ENCODE data around the gene ASF1A.

The ASF1A gene

GRCh38 chr6:118869350-118869749, 24.6 kb upstream of the ASF1A start:
- Histone ChIP-seq H3K4me3 (ENCODE audit: low read length) (no peak overlapping the region), H3K9ac (ENCODE audit: low read length) (no peak overlapping the region), H3K27me3 (ENCODE audit: control insufficient read depth, insufficient read depth, low read length) (no peaks in the 10 kb centered on the region), H3K36me3 (ENCODE audit: control insufficient read depth, insufficient read depth, low read length) (no peaks in the 10 kb centered on the region), H3K4me1 (ENCODE audit: control insufficient read depth, insufficient read depth, low read length) (peaks cover 6% of the 10 kb centered on the region), H3K9me3 (ENCODE audit: control insufficient read depth, low read length) (no peaks in the 10 kb centered on the region)

GRCh38 chr6:118869894-118870589, 23.9 kb upstream of the ASF1A start:
- H3K9me3 ChIP-seq (ENCODE audit: control insufficient read depth, low read length), result no peaks in the 10 kb centered on the region
- H3K4me3 ChIP-seq (ENCODE audit: low read length), result no peak overlapping the region
- H3K27me3 ChIP-seq (ENCODE audit: control insufficient read depth, insufficient read depth, low read length), result no peaks in the 10 kb centered on the region
- no peaks in the 10 kb centered on the region for H3K4me1 ChIP-seq (ENCODE audit: control insufficient read depth, insufficient read depth, low read length)
- no peaks in the 10 kb centered on the region for H3K36me3 ChIP-seq (ENCODE audit: control insufficient read depth, insufficient read depth, low read length)
- no peak overlapping the region for H3K9ac ChIP-seq (ENCODE audit: low read length)

DNA sequence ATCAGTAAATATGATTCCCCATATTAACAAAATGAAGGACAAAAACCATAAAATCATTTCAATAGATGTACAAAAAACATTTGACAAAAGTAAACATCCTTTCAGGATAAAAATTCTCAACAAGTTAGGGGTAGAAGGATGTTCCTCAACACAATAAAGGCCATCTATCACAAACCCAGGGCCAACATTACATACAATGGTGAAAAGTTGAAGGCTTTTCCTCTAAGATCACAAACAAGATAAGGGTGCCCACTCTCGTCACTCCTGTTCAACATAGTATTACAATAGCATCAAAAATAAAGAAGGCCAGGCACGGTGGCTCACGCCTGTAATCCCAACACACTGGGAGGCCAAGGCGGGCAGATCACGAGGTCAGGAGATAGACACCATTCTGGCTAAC, 22.6 kb upstream of the ASF1A start:
- H3K9me3 ChIP-seq (ENCODE audit: control insufficient read depth, low read length), result no peaks in the 10 kb centered on the region
- no peaks in the 10 kb centered on the region for H3K4me1 ChIP-seq (ENCODE audit: control insufficient read depth, insufficient read depth, low read length)
- H3K9ac ChIP-seq (ENCODE audit: low read length), result no peak overlapping the region
- no peak overlapping the region for H3K4me3 ChIP-seq (ENCODE audit: low read length)
- no peaks in the 10 kb centered on the region for H3K36me3 ChIP-seq (ENCODE audit: control insufficient read depth, insufficient read depth, low read length)
- H3K27me3 ChIP-seq (ENCODE audit: control insufficient read depth, insufficient read depth, low read length), result no peaks in the 10 kb centered on the region

DNA sequence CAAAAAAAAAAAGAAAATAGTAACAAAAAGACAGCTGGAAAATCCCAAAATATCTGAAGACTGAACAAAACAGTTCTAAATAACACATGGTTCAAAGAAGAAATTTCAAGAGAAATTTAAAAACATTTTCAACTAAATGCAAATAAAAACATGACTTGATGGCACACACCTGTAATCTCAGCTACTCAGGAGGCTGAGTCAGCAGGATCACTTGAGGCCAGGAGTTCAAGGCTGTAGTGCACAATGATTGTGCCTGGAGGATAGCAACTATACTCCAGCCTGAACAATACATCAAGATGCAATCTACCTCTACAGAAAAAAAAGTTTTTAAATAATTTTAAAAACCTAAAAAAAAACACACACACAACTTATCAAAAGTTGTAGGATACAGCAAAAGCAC, 21.6 kb upstream of the ASF1A start:
- no peaks in the 10 kb centered on the region for H3K4me1 ChIP-seq (ENCODE audit: control insufficient read depth, insufficient read depth, low read length)
- no peak overlapping the region for H3K4me3 ChIP-seq (ENCODE audit: low read length)
- H3K9ac ChIP-seq (ENCODE audit: low read length), result no peak overlapping the region
- no peaks in the 10 kb centered on the region for H3K9me3 ChIP-seq (ENCODE audit: control insufficient read depth, low read length)
- no peaks in the 10 kb centered on the region for H3K36me3 ChIP-seq (ENCODE audit: control insufficient read depth, insufficient read depth, low read length)
- H3K27me3 ChIP-seq (ENCODE audit: control insufficient read depth, insufficient read depth, low read length), result no peaks in the 10 kb centered on the region

DNA sequence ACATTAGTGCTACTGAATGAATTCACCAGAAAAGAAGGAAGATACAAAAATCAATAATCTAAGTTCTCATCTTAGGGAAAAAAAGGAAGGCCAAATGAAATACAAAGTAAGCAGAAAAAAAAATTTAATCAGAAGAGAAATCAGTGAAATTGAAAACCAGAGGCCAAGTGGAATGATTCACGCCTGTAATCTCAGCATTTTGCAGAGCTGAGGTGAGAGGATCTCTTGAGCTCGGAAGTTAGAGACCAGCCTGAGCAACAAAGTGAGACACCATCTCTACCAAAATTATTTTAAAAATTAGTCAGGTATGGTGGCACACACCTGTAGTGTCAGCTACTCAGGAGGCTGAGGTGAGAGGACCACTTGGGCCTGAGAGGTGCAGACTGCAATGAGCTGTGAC, 21.2 kb upstream of the ASF1A start:
- Histone ChIP-seq H3K9ac (ENCODE audit: low read length) (no peak overlapping the region), H3K4me3 (ENCODE audit: low read length) (no peak overlapping the region), H3K27me3 (ENCODE audit: control insufficient read depth, insufficient read depth, low read length) (no peaks in the 10 kb centered on the region), H3K9me3 (ENCODE audit: control insufficient read depth, low read length) (no peaks in the 10 kb centered on the region), H3K36me3 (ENCODE audit: control insufficient read depth, insufficient read depth, low read length) (no peaks in the 10 kb centered on the region), H3K4me1 (ENCODE audit: control insufficient read depth, insufficient read depth, low read length) (no peaks in the 10 kb centered on the region)

DNA sequence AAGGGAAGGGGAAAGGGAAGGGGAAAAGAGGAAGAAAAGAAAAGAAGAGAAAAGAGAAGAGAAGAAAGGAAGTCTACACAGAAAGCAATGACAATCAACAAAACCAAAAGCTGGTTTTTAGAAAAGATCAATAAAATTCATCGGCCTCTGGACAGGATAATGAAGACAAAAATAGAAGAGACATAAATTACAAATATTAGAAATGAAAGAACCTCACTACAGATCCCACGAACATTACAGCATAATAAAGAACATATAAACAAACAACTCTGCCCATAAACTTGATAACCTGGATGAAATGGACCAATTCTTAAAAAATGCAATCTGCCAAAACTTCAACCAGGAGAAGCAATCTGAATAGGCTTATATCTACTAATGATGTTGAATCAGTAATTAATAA, 20.7 kb upstream of the ASF1A start:
- Histone ChIP-seq H3K36me3 (ENCODE audit: control insufficient read depth, insufficient read depth, low read length) (no peaks in the 10 kb centered on the region), H3K4me3 (ENCODE audit: low read length) (no peak overlapping the region), H3K4me1 (ENCODE audit: control insufficient read depth, insufficient read depth, low read length) (no peaks in the 10 kb centered on the region), H3K9ac (ENCODE audit: low read length) (no peak overlapping the region), H3K9me3 (ENCODE audit: control insufficient read depth, low read length) (no peaks in the 10 kb centered on the region), H3K27me3 (ENCODE audit: control insufficient read depth, insufficient read depth, low read length) (no peaks in the 10 kb centered on the region)

GRCh38 chr6:118875672-118876071, 18.3 kb upstream of the ASF1A start:
- Histone ChIP-seq H3K9ac (ENCODE audit: low read length) (no peak overlapping the region), H3K27me3 (ENCODE audit: control insufficient read depth, insufficient read depth, low read length) (no peaks in the 10 kb centered on the region), H3K9me3 (ENCODE audit: control insufficient read depth, low read length) (no peaks in the 10 kb centered on the region), H3K4me1 (ENCODE audit: control insufficient read depth, insufficient read depth, low read length) (no peaks in the 10 kb centered on the region), H3K4me3 (ENCODE audit: low read length) (no peak overlapping the region), H3K36me3 (ENCODE audit: control insufficient read depth, insufficient read depth, low read length) (no peaks in the 10 kb centered on the region)

DNA sequence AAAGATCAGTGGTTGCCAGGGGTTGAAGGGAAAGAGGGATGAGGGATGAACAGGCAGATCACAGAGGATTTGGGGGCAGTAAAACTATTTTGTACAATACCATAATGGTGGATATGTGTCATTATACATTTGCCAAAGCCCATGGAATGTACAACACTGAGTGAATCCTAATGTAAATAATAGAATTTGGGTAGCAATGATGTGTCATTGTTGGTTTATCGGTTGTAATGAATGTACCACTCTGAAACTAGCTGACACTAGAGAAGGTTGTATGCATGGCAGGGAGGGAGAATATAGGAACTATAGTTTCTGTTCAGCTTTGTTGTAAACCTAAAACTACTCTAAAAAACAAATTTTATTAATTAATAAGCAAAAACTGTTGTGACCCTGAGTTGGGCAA, 17.8 kb upstream of the ASF1A start:
- no peaks in the 10 kb centered on the region for H3K36me3 ChIP-seq (ENCODE audit: control insufficient read depth, insufficient read depth, low read length)
- no peak overlapping the region for H3K4me3 ChIP-seq (ENCODE audit: low read length)
- no peak overlapping the region for H3K9ac ChIP-seq (ENCODE audit: low read length)
- H3K27me3 ChIP-seq (ENCODE audit: control insufficient read depth, insufficient read depth, low read length), result no peaks in the 10 kb centered on the region
- H3K4me1 ChIP-seq (ENCODE audit: control insufficient read depth, insufficient read depth, low read length), result peaks cover 2% of the 10 kb centered on the region
- no peaks in the 10 kb centered on the region for H3K9me3 ChIP-seq (ENCODE audit: control insufficient read depth, low read length)

- H3K9me3 ChIP-seq (ENCODE audit: control insufficient read depth, low read length), result no peaks in the 10 kb centered on the region
- H3K36me3 ChIP-seq (ENCODE audit: control insufficient read depth, insufficient read depth, low read length), result no peaks in the 10 kb centered on the region
- no peaks in the 10 kb centered on the region for H3K27me3 ChIP-seq (ENCODE audit: control insufficient read depth, insufficient read depth, low read length)
- H3K4me3 ChIP-seq (ENCODE audit: low read length), result no peak overlapping the region
- no peak overlapping the region for H3K9ac ChIP-seq (ENCODE audit: low read length)
- H3K4me1 ChIP-seq (ENCODE audit: control insufficient read depth, insufficient read depth, low read length), result peaks cover 8% of the 10 kb centered on the region
These were observed 17.1 kb upstream of the ASF1A start for GRCh38 chr6:118876814-118877213.

- Histone ChIP-seq H3K4me3 (ENCODE audit: low read length) (no peak overlapping the region), H3K9ac (ENCODE audit: low read length) (no peak overlapping the region), H3K36me3 (ENCODE audit: control insufficient read depth, insufficient read depth, low read length) (no peaks in the 10 kb centered on the region), H3K4me1 (ENCODE audit: control insufficient read depth, insufficient read depth, low read length) (peaks cover 15% of the 10 kb centered on the region), H3K27me3 (ENCODE audit: control insufficient read depth, insufficient read depth, low read length) (no peaks in the 10 kb centered on the region), H3K9me3 (ENCODE audit: control insufficient read depth, low read length) (no peaks in the 10 kb centered on the region)
These were observed 16.1 kb upstream of the ASF1A start for GRCh38 chr6:118877806-118878205.

- H3K27me3 ChIP-seq (ENCODE audit: control insufficient read depth, insufficient read depth, low read length), result no peaks in the 10 kb centered on the region
- H3K4me3 ChIP-seq (ENCODE audit: low read length), result no peak overlapping the region
- H3K4me1 ChIP-seq (ENCODE audit: control insufficient read depth, insufficient read depth, low read length), result peaks cover 15% of the 10 kb centered on the region
- no peak overlapping the region for H3K9ac ChIP-seq (ENCODE audit: low read length)
- H3K9me3 ChIP-seq (ENCODE audit: control insufficient read depth, low read length), result no peaks in the 10 kb centered on the region
- no peaks in the 10 kb centered on the region for H3K36me3 ChIP-seq (ENCODE audit: control insufficient read depth, insufficient read depth, low read length)
These were observed 12.3 kb upstream of the ASF1A start for GRCh38 chr6:118881440-118882313.

DNA sequence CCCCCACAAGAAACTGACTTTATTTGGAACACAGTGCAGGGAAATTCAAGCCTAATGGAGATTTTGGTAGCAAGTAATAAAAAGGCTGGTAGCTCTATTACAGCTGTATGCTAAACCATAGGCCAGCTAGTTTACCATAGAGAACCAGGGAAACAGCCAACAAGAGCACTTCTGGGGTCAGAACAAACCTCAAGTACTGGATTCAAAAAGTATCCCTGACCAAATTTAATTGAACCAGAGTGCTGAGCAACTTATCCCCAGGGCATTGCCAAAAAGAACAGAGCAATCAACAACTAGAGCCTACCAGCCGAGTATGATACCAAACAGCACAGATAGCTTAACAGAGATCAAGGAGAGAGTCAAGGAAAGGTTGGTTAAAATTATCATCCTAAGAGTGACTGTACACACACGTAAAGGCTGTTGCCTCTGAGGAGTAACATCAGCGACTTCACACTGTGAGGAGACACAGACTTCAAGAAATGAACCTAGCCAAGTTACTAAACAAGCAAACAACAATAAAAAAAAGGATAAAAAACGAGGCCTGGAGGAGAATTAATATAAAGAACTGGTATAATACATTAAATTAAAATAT, 11.5 kb upstream of the ASF1A start:
- no peak overlapping the region for H3K4me3 ChIP-seq (ENCODE audit: low read length)

More for the DNA sequence above, 11.5 kb upstream of the ASF1A start:
- no peaks in the 10 kb centered on the region for H3K36me3 ChIP-seq (ENCODE audit: control insufficient read depth, insufficient read depth, low read length)
- H3K27me3 ChIP-seq (ENCODE audit: control insufficient read depth, insufficient read depth, low read length), result no peaks in the 10 kb centered on the region
- no peaks in the 10 kb centered on the region for H3K9me3 ChIP-seq (ENCODE audit: control insufficient read depth, low read length)
- peaks cover 15% of the 10 kb centered on the region for H3K4me1 ChIP-seq (ENCODE audit: control insufficient read depth, insufficient read depth, low read length)
- H3K9ac ChIP-seq (ENCODE audit: low read length), result no peak overlapping the region
